Mesendoderm (in vitro differentiated cells): ENCODE results near the gene LARP1.

Source experiments
- DNase-seq: peaks from one replicate; pipeline ENCODE4 v3.0.0; 2013
- H2AK5ac ChIP-seq: 2 replicates; pipeline ENCODE4 v1.6.1; 2013; ENCODE audit warnings: low read length, inconsistent platforms
- H2BK120ac ChIP-seq: 2 replicates; pipeline ENCODE4 v1.6.1; 2013; ENCODE audit warnings: low read depth, mild to moderate bottlenecking, low read length, moderate library complexity, mixed read lengths
- H2BK15ac ChIP-seq: replicated peaks from 2 replicates; pipeline ENCODE4 v1.6.1; 2013; ENCODE audit warnings: low read depth, mild to moderate bottlenecking, moderate library complexity
- H2BK5ac ChIP-seq: 2 replicates; pipeline ENCODE4 v1.6.1; 2013; ENCODE audit warnings: low read length, inconsistent platforms
- H3K18ac ChIP-seq: 2 replicates; pipeline ENCODE4 v1.6.1; 2013; ENCODE audit warnings: mild to moderate bottlenecking, low read length, mixed read lengths
- H3K23ac ChIP-seq: one replicate; pipeline ENCODE4 v1.6.1; 2013; ENCODE audit warnings: low read length
- H3K27ac ChIP-seq: 2 replicates; pipeline ENCODE4 v1.5.1; 2013; ENCODE audit warnings: low read depth, mild to moderate bottlenecking, inconsistent platforms, low read length, moderate library complexity
- H3K27me3 ChIP-seq: 2 replicates; pipeline ENCODE4 v1.6.1; 2013; ENCODE audit warnings: low read length, control low read depth, mild to moderate bottlenecking, inconsistent platforms; ENCODE audit not compliant: insufficient read depth, poor library complexity
- H3K36me3 ChIP-seq: 2 replicates; pipeline ENCODE4 v1.6.1; 2013; ENCODE audit warnings: low read length, inconsistent platforms; ENCODE audit not compliant: control insufficient read depth, insufficient read depth
- H3K4ac ChIP-seq: one replicate; pipeline ENCODE4 v1.6.1; 2013; ENCODE audit warnings: low read depth, mild to moderate bottlenecking, low read length, moderate library complexity
- H3K4me1 ChIP-seq: 2 replicates; pipeline ENCODE4 v1.6.1; 2013; ENCODE audit warnings: low read depth, low read length, inconsistent platforms; ENCODE audit not compliant: control insufficient read depth
- H3K4me2 ChIP-seq: 2 replicates; pipeline ENCODE4 v1.6.1; 2013; ENCODE audit warnings: low read length
- H3K4me3 ChIP-seq: 2 replicates; pipeline ENCODE4 v1.5.1; 2013; ENCODE audit warnings: mild to moderate bottlenecking, low read length
- H3K56ac ChIP-seq: one replicate; pipeline ENCODE4 v1.6.1; 2013; ENCODE audit warnings: low read length
- H3K79me1 ChIP-seq: 2 replicates; pipeline ENCODE4 v1.6.1; 2013; ENCODE audit warnings: low read length, inconsistent platforms
- H3K79me2 ChIP-seq: 2 replicates; pipeline ENCODE4 v1.6.1; 2013; ENCODE audit warnings: mild to moderate bottlenecking, low read length; ENCODE audit not compliant: control insufficient read depth, insufficient read depth
- H3K9ac ChIP-seq: 2 replicates; pipeline ENCODE4 v1.6.1; 2013; ENCODE audit warnings: low read length, inconsistent platforms
- H4K5ac ChIP-seq: one replicate; pipeline ENCODE4 v1.6.1; 2013; ENCODE audit warnings: low read length
- H4K8ac ChIP-seq: one replicate; pipeline ENCODE4 v1.6.1; 2013; ENCODE audit warnings: low read depth, mild to moderate bottlenecking, control low read depth, low read length, moderate library complexity
- WGBS: extraction: QIAGEN DNeasy Blood & Tissue Kit; methylation state at CpG from one replicate; pipeline ENCODE4 v1.1.7; 2013; ENCODE audit warnings: low lambda C conversion rate, missing lambda C conversion rate; ENCODE audit not compliant: insufficient coverage; ENCODE audit errors: extremely low coverage; 5-methylcytosine and 5-hydroxymethylcytosine counted together

Gene LARP1

GRCh38 chr5:154756009-154756867, 1.1 kb downstream of the LARP1 start:
- H3K79me1 ChIP-seq = no peaks in the 10 kb centered on the region
- WGBS = no CpG with 5 or more reads among the region's 72 CpGs
- peak overlapping the region; percentile 100 for H3K4ac ChIP-seq
- DNase-seq = peak; percentile 59
- no peak overlapping the region for H2AK5ac ChIP-seq
- H3K79me2 ChIP-seq = peaks cover 57% of the 10 kb centered on the region
- peak overlapping the region; percentile 7 for H3K4me2 ChIP-seq
- no peaks in the 10 kb centered on the region for H3K27me3 ChIP-seq
- peak overlapping the region; percentile 95 for H2BK120ac ChIP-seq
- H3K4me1 ChIP-seq = peaks cover 20% of the 10 kb centered on the region
- peak overlapping the region; percentile 72 for H3K4me3 ChIP-seq
- H3K9ac ChIP-seq = peak overlapping the region; percentile 96
- H3K27ac ChIP-seq = peak overlapping the region; percentile 98
- peak overlapping the region; percentile 95 for H3K23ac ChIP-seq
- H4K8ac ChIP-seq = no peak overlapping the region
- no peak overlapping the region for H4K5ac ChIP-seq
- no peak overlapping the region for H2BK15ac ChIP-seq
- peak overlapping the region; percentile 97 for H3K56ac ChIP-seq
- peak overlapping the region; percentile 100 for H3K18ac ChIP-seq
- no peak overlapping the region for H2BK5ac ChIP-seq
- no peaks in the 10 kb centered on the region for H3K36me3 ChIP-seq

- Histone ChIP-seq H3K79me1 (peaks cover 2% of the 10 kb centered on the region), H3K23ac (no peak overlapping the region), H3K27me3 (no peaks in the 10 kb centered on the region), H2AK5ac (no peak overlapping the region), H3K27ac (peak overlapping the region; percentile 48), H3K4me3 (peak overlapping the region; percentile 72), H2BK15ac (no peak overlapping the region), H3K36me3 (no peaks in the 10 kb centered on the region), H2BK5ac (no peak overlapping the region), H4K8ac (no peak overlapping the region), H3K56ac (peak overlapping the region; percentile 97), H3K9ac (peak overlapping the region; percentile 96), H3K4me1 (peaks cover 24% of the 10 kb centered on the region), H3K79me2 (peaks cover 66% of the 10 kb centered on the region), H4K5ac (no peak overlapping the region), H3K4me2 (peak overlapping the region; percentile 57), H3K4ac (no peak overlapping the region), H3K18ac (peak overlapping the region; percentile 100), H2BK120ac (no peak overlapping the region)
- WGBS = no CpG with 5 or more reads among the region's 73 CpGs
- peak; percentile 61 for DNase-seq
Observed at GRCh38 chr5:154756868-154757813, 2.0 kb downstream of the LARP1 start.

- Histone ChIP-seq H3K18ac (no peak overlapping the region), H3K79me1 (peaks cover 2% of the 10 kb centered on the region), H3K27ac (no peak overlapping the region), H3K4me3 (peak overlapping the region; percentile 26), H3K4me1 (peaks cover 26% of the 10 kb centered on the region), H2BK120ac (no peak overlapping the region), H2AK5ac (no peak overlapping the region), H2BK5ac (no peak overlapping the region), H3K27me3 (no peaks in the 10 kb centered on the region), H3K9ac (peak overlapping the region; percentile 42), H3K36me3 (no peaks in the 10 kb centered on the region), H4K8ac (no peak overlapping the region), H3K4ac (no peak overlapping the region), H3K56ac (peak overlapping the region; percentile 66), H4K5ac (no peak overlapping the region), H3K23ac (no peak overlapping the region), H2BK15ac (no peak overlapping the region), H3K4me2 (peak overlapping the region; percentile 55), H3K79me2 (peaks cover 74% of the 10 kb centered on the region)
- no CpG with 5 or more reads among the region's 5 CpGs for WGBS
- no peak for DNase-seq
Observed at GRCh38 chr5:154757814-154758406, 2.7 kb downstream of the LARP1 start.

- H2BK15ac ChIP-seq = no peak overlapping the region
- no peak overlapping the region for H2BK120ac ChIP-seq
- H3K4me3 ChIP-seq = no peak overlapping the region
- H3K4me2 ChIP-seq = peak overlapping the region; percentile 55
- H3K79me2 ChIP-seq = peaks cover 80% of the 10 kb centered on the region
- no peaks in the 10 kb centered on the region for H3K27me3 ChIP-seq
- WGBS = no CpG with 5 or more reads among the region's 5 CpGs
- H2BK5ac ChIP-seq = no peak overlapping the region
- H2AK5ac ChIP-seq = no peak overlapping the region
- no peak for DNase-seq
- no peak overlapping the region for H3K23ac ChIP-seq
- H4K8ac ChIP-seq = no peak overlapping the region
- H3K27ac ChIP-seq = no peak overlapping the region
- peak overlapping the region; percentile 42 for H3K9ac ChIP-seq
- no peak overlapping the region for H3K56ac ChIP-seq
- no peaks in the 10 kb centered on the region for H3K36me3 ChIP-seq
- no peak overlapping the region for H4K5ac ChIP-seq
- peaks cover 26% of the 10 kb centered on the region for H3K4me1 ChIP-seq
- H3K18ac ChIP-seq = no peak overlapping the region
- no peak overlapping the region for H3K4ac ChIP-seq
- H3K79me1 ChIP-seq = peaks cover 2% of the 10 kb centered on the region
Observed at GRCh38 chr5:154758493-154758892, 3.3 kb downstream of the LARP1 start.

GRCh38 chr5:154758977-154759376, 3.8 kb downstream of the LARP1 start:
- Histone ChIP-seq H2BK120ac (no peak overlapping the region), H3K4me2 (no peak overlapping the region), H2BK5ac (no peak overlapping the region), H3K4ac (no peak overlapping the region), H3K27me3 (no peaks in the 10 kb centered on the region), H3K79me1 (peaks cover 2% of the 10 kb centered on the region), H3K4me3 (no peak overlapping the region), H3K27ac (no peak overlapping the region), H2AK5ac (no peak overlapping the region), H3K9ac (peak overlapping the region; percentile 16), H3K79me2 (peaks cover 83% of the 10 kb centered on the region), H3K36me3 (no peaks in the 10 kb centered on the region), H3K18ac (no peak overlapping the region), H3K4me1 (peaks cover 22% of the 10 kb centered on the region), H4K8ac (no peak overlapping the region), H3K56ac (no peak overlapping the region), H4K5ac (no peak overlapping the region), H2BK15ac (no peak overlapping the region), H3K23ac (no peak overlapping the region)
- no peak for DNase-seq
- WGBS = no CpG with 5 or more reads among the region's 3 CpGs
